ENCODE data around the gene RPA3.

Gene RPA3
- total RNA-seq: 19.6 to 31.8 reads per million in 2 experiments

- DNase-seq (ENCODE audit: low read depth): no peak
These were observed at the start of gene RPA3 for GRCh38 chr7:7718492-7718891. Gene RPA3, minus strand, starts transcription at chr7:7718607. Its CDS starts 78,189 bp downstream, at chr7:7640418.

GRCh38 chr7:7766671-7767070 lies 48.3 kb upstream of the RPA3 start:
- no peak for DNase-seq (ENCODE audit: low read depth)

DNA sequence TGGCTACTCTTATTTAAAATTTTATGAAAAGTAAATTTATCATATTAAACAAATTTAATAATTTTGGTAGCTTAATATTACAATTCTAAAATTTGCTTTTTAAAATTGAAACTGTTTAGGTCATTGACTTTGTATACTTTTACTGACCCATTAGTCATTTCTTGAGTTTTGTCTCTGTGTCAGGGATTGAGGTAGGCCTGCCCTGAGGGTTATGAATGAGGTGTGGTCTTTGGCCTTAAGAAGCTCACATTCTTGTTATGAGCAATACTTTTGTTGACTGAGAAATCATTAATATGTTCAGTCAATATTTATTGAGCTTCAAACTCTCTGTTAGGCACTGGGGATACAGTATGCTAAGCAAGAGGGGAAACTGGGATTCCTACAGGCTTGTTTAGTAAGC lies 47.0 kb upstream of the RPA3 start:
- no peak for DNase-seq (ENCODE audit: low read depth)

GRCh38 chr7:7764520-7765396 lies 46.4 kb upstream of the RPA3 start:
- no peak for DNase-seq (ENCODE audit: low read depth)

DNA sequence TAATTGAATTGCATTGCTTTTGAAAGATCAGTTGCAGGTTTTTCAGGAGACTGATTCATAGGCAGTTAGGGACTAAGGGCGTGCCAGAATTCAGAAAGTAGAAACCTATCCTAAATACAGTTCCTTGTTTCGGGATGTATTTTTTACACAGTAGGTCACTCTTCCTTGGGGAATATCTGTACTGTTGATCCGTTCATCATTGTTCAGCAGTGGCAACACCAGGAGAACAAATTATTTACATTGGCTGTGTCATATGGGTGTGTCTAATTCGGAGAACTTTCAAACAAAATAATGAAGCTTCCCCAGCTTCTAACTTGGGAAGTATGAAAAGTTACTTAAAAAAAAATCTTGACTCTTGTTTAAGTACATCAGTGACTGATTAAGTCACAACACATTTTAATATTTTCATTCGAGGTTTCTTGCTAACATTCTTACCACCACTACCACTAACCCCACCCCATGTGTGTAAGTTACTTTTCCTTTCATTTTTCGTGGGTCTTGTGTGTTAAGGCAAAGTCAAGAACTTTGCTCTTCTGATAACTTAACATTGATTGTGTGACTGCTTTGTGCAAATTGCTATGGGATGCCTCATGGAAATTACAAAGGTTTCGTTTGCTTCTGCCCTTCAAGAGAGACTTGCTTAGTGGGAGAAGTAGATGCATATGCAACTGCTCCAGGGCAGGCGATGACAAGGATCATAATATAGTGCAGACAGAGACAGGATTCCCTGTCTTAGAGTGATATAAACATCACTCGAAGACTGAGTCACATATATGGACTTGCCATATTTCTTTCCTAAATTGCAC lies 43.8 kb upstream of the RPA3 start:
- no peak for DNase-seq (ENCODE audit: low read depth)

DNA sequence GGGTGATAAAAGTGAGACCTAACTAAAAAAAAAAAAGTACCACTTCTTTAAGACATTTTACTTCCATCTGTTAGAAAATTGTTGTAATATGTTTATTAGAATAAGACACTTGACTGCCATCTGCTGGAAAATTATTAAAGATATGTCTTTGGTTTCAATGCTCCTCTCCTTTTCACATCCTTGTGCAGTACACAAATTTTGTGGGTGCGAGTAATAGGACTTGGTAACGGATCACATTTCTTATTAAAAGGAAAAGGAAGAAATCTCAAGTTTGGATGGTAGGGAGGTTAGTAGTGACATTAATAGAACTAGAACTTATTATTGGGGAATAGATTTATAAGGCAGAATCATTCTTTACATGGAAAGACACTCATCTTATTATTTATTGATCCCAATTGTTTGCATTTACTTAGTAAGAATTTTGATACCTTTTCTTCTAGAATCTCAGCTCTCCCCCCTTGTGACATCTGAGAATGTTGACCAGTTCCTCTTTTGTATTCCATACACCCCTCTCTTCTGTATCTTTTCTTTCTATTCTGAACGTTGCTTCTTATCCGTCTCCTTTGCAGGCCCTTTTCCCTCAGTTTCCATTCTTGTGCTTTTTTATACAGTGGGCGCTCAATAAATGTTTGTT lies 43.0 kb upstream of the RPA3 start:
- DNase-seq (ENCODE audit: low read depth): no peak

DNA sequence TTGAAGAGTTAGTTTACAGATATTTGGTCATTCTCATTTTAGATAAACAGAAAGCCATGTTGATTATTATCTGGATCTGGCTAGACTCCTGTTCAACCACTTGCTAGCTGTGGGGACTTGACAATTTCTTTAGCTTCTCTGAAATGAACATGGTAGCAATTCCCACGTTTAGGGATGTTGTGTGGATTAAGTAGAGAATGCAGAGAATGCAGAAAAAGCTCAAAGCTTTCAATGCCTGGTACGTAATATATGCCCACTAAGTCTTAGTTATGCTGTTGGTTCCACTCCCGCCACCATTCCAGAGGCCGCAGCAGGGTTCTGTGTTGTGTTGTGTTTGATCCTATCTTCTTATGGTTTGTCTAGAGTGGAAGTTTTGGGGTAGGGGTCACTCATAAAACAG lies 39.2 kb upstream of the RPA3 start:
- DNase-seq (ENCODE audit: low read depth): no peak

- DNase-seq (ENCODE audit: low read depth): no peak
These were observed 38.2 kb upstream of the RPA3 start for GRCh38 chr7:7756577-7756976.

DNA sequence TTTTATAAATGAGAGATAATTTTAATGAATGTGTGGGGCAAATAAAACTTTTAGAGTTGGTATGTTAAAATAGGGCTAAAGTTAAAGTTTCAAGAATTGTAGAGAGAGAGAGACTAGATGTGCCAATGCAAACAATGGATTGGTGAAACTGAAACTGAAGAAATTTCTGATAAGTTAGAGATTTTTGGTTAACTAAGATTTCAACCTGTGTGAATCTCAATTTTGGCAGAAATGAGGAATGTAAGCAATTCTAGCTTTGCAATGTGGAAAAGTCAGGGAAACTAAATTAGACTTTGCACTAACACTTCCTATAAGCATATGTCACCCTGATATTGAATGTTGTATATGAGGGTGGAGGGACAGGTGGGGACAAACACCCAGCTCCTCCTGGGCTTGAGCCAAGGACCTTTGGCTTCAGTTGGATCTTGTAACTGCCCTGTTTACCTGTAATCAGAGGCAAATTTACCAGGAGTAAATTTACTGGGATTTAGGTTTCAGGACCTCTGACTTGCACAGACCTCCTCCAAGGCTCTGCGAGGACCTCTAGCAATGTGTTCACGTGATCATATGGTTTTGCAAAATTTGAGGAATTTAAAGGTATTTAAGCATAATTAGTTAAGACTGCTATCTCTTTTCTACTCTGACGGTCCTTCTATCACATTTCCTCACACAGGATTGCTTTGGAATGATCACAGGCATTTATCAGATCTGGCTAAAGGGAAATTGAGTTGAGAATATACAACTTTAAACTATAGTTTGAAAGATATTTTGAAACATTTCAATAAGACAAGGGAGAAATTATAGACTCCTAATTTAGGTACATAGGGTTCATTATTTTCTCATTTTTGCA lies 33.1 kb upstream of the RPA3 start:
- no peak for DNase-seq (ENCODE audit: low read depth)

DNA sequence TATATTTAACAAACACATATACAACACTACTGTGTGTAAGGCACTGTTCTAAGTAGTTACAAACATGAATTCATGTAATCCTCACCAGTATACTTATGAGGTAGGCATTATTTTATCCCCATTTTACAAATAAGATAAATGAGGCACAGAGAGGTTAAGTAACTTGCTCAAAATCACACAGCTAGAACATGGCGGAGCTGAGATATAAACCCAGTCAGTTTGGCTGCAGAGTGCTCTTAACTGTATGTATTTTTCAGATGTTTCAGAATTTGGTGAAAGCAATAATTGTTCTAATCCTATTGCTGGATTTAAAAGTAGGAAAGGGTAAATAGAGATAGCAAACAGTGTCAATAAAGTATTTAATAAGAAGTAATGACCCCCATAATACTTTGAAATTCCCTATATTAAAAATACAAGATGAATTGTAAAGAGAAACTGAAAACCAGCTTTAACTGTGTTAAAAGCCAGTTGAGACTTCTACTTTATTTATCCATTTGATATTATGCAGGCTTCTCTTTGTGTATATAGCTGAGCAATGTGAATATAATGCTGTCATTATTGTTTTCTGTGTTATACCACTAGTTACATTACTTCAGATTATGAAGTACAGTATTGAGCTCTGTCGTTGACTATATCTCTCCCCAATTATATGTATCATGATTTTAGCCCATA lies 32.3 kb upstream of the RPA3 start:
- no peak for DNase-seq (ENCODE audit: low read depth)

DNA sequence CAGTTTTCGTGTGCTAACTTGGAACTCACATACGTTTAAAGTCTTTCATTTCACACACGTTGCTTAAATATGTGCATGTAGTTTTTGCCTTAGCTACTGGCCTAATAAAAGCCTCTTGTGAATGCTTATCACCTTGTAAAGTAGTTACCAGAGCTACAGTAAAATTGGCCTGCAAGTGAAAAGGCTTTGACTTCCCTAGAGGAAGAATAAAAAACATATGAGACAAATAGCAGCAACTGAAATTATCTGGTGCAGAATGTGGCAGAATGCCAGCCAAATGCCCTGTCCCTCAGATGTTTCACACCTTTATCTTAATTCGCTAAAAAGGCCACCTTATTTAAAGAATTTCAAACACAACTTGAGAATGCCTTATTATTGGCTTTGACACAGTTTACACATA lies 28.1 kb upstream of the RPA3 start:
- no peak for DNase-seq (ENCODE audit: low read depth)

DNA sequence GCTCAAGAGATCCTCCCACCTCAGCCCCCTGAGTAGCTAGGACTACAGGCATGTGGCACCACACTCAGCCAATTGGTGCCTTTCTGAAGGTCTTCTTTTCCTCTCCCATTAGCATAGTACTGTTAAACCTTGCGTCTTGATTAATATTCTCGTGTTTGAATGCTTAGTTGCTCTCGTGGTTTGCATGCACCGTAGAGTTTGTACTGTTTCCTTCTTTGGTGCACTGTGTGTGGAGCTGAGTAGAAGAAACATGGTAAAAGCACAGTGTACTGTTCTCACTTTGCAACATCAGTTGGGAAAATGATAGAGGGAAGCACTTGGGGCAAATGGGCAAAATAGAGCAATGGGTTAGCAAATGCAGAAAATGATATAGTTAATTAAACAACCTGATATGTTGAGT lies 27.6 kb upstream of the RPA3 start:
- DNase-seq (ENCODE audit: low read depth): no peak

- DNase-seq (ENCODE audit: low read depth): no peak
These were observed 26.9 kb upstream of the RPA3 start for GRCh38 chr7:7745258-7745657.

- DNase-seq (ENCODE audit: low read depth): no peak
These were observed 23.8 kb upstream of the RPA3 start for GRCh38 chr7:7742223-7742622.

DNA sequence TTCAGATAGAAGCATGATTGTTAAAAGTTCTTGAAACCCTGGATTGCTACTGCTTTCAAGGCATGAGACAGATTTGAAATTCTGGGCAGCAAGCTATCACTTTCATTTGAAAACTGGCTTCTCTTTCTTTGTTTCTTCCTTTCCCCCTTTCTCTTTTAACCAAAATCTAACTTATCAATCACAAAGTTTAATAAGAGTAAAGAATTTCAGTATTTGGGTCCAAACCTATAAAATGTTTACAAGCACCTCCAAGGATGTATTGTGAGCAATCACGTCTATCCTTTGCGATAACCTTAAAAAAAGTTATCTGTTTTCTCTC lies 21.6 kb upstream of the RPA3 start:
- DNase-seq (ENCODE audit: low read depth): no peak

DNA sequence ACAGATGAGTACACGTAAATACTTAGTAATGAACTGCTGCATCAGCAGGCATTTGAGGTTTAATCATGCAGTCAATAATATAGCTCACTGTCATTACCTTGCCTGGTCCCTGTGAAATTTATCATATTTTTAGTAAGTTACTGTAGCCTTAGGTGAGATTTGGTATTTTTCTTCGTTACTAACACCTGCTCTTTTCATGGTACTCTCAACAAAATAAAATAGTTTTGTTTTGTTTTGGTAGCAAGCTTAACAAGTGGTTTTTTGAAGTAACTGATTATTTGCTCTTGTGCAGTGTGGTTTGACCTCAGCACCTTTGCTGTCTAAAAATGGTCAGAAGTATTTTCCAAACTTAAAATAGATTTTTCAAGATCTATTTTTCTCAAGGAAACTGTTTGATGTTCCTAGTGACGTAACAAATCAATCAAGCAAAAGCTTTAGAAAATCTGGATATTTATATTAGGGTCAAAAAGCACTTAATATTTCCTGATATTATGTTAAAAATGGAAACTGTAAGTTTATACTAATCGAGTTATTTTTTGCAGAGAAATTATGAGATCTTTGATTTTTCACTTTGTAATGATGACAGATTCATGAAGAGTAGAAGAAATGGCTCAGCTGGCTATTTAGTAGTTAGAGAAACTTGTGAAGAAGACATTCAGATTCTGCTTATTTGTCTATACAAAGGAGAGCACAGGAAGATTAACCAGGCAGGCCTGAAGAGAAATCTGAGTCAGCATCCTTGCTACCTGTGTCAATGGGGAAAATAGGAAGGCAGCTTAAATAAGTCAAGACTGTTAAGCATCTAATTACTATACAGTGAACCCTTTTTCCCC lies 21.0 kb upstream of the RPA3 start:
- no peak for DNase-seq (ENCODE audit: low read depth)

- no peak for DNase-seq (ENCODE audit: low read depth)
These were observed 20.2 kb upstream of the RPA3 start for GRCh38 chr7:7738622-7739021.

GRCh38 chr7:7738177-7738576 lies 19.8 kb upstream of the RPA3 start:
- DNase-seq (ENCODE audit: low read depth): no peak

DNA sequence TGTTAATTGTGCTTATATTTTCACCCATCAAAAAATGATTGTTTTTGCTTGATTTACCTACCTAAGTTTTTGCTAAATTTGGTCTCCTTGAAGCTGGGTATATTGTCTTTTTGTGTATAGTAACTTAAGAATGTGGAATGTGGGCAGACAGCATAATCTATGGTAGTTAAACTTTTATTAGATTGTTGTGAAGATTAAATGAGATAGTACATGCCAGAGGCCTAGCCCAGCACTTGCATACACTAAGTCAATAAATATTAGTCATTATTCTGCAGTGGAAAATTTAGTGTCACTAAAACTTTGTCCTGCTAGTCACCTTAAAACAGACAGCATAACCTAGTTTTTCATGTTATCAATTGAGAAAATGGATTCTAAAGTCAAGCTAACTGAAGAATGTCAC lies 19.3 kb upstream of the RPA3 start:
- DNase-seq (ENCODE audit: low read depth): no peak

DNA sequence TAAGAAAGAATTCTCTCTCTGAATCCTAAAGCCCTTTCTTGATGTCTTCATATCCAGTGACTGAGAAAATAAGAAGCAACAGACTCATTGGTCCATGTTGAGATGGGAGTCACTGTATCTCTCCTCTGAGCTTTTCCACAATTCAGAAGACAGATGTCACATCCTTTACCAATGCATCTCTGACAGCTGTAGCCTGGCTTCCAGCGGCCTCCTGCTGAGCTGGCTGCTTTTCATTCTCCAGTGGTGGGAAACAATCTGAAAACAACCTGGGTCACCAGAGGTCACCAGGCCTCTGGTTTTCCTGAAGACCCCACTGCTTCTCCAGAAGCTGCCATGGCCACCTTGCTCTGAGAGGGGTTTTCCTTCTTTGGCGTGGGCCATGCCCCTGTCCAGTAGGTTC lies 18.3 kb upstream of the RPA3 start:
- no peak for DNase-seq (ENCODE audit: low read depth)
